IPS-18a (cell line): ENCODE measurements around the gene WIPF1.
"Not testable (repeated sequence)": the region's sequence is repeated elsewhere in the genome, so short reads cannot be mapped to it uniquely, and the experiment has no call there.

Experiments
- H3K27ac ChIP-seq: one replicate; pipeline ENCODE4 v1.5.1; 2013; ENCODE audit warnings: low read length
- H3K27me3 ChIP-seq: one replicate; pipeline ENCODE4 v1.6.1; 2013; ENCODE audit warnings: mild to moderate bottlenecking, low read length; ENCODE audit not compliant: control insufficient read depth, insufficient read depth
- H3K36me3 ChIP-seq: one replicate; pipeline ENCODE4 v1.6.1; 2013; ENCODE audit warnings: low read depth, low read length; ENCODE audit not compliant: control insufficient read depth
- H3K4me1 ChIP-seq: one replicate; pipeline ENCODE4 v1.6.1; 2013; ENCODE audit warnings: low read depth, low read length; ENCODE audit not compliant: control insufficient read depth
- H3K4me3 ChIP-seq: one replicate; pipeline ENCODE4 v1.5.1; 2013; ENCODE audit warnings: low read length
- H3K9ac ChIP-seq: one replicate; pipeline ENCODE4 v1.6.1; 2013; ENCODE audit warnings: mild to moderate bottlenecking, low read length, moderate library complexity
- H3K9me3 ChIP-seq: one replicate; pipeline ENCODE4 v1.6.1; 2013; ENCODE audit warnings: low read depth, low read length; ENCODE audit not compliant: control insufficient read depth

The WIPF1 gene

DNA sequence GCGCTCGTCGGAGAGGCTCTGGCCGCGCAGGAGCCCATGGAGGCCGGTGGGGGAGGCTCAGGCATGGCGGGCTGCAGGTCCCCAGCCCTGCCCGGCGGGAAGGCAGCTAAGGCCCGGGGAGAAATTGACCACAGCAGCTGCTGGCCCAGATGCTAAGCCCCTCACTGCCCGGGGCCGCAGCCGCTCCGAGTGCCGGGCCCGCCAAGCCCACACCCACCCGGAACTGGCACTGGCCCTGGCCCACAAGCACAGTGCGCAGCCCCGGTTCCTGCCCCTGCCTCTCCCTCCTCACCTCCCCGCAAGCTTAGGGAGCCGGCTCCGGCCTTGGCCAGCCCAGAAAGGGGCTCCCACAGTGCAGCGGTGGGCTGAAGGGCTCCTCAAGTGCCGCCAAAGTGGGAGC is 49.0 kb downstream of the WIPF1 start:
- not testable (repeated sequence) for H3K36me3 ChIP-seq

DNA sequence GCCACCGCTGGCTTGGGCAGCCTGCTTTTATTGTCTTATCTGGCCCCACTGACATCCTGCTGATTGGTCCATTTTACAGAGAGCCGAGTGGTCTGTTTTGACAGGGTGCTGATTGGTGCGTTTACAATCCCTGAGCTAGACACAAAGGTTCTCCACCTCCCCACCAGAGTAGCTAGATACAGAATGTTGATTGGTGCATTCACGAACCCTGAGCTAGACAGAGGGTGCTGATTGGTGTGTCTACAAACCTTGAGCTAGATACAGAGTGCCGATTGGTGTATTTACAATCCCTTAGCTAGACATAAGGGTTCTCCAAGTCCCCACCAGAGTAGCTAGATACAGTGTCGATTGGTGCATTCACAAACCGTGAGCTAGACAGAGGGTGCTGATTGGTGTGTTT is 49.6 kb downstream of the WIPF1 start:
- H3K9ac ChIP-seq, H3K4me3 ChIP-seq, H3K4me1 ChIP-seq, H3K36me3 ChIP-seq, H3K9me3 ChIP-seq, H3K27ac ChIP-seq, H3K27me3 ChIP-seq: not testable (repeated sequence)

More for the DNA sequence above, 49.0 kb downstream of the WIPF1 start:
- H3K4me3 ChIP-seq, H3K27me3 ChIP-seq, H3K27ac ChIP-seq, H3K9me3 ChIP-seq, H3K4me1 ChIP-seq, H3K9ac ChIP-seq: not testable (repeated sequence)

DNA sequence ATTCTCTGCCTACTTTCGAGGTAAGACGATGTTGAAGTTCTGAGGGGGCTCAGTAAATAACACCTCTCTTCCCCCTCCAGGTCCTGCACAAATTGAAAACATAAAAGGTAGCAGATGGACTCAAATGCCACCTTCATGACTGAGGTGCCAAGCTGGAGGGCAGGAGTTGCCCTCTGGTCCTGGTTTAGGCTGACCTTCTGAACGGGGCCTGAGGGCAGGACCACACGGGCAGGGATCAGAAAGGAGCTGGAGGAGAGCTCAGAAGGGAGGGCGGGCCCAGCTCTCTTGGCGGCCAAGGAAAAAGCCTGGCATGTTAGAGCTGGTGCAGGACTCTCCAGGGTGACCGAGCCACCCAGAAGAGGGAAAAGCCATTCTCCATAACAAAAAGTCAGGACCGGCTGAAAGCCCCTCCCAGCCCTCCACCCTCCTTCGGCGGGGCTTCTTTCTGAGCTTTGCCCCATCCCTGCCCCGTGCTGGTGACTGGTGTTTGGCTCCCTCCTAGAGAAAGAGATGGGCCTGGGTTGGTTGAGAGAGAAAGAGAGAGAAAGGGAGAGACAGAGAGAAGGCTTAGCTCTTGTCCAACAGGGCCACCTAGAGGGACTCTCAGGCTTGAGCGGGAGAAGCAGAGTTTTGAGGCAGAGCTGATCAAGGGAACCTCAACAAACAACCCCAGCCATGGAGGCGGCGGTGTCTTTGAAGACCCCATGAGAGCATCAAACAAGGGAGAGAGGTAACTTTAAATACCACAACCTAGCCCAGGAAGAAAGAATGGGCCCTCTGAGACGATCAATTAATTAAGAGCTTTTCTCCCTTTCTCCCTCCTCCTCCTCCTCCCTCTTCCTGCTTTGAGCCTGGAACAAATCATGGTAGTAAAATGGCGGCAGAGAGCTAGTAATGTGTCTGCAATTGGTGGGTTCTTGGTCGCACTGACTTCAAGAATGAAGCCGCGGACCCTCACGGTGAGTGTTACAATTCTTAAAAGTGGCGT is 50.8 kb downstream of the WIPF1 start:
- Histone ChIP-seq H3K36me3 (no peaks in the 10 kb centered on the region), H3K27ac (no peak overlapping the region), H3K9me3 (no peaks in the 10 kb centered on the region), H3K4me1 (no peaks in the 10 kb centered on the region), H3K9ac (no peak overlapping the region), H3K4me3 (no peak overlapping the region), H3K27me3 (no peaks in the 10 kb centered on the region)

DNA sequence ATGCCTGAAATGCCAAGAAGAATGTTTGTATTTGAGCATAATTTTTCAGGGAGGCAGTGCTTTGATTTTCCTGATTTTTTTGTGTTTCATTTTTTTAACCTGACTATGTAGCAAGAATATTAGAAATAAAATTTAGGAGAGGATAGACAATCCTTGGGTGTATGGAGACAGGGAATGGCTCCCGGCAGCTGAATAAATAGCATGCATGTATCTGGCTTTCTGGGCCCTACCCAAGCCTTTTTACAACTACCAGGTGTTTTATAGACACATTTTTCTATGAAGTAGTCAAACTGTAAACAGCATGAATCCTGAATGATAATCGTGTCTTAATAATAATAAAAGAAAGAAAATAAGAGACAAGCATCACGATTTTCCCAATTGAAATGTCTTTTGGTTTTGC is 52.4 kb downstream of the WIPF1 start:
- Histone ChIP-seq H3K36me3 (no peaks in the 10 kb centered on the region), H3K4me1 (no peaks in the 10 kb centered on the region), H3K27me3 (no peaks in the 10 kb centered on the region), H3K9ac (no peak overlapping the region), H3K27ac (no peak overlapping the region), H3K4me3 (no peak overlapping the region), H3K9me3 (no peaks in the 10 kb centered on the region)

DNA sequence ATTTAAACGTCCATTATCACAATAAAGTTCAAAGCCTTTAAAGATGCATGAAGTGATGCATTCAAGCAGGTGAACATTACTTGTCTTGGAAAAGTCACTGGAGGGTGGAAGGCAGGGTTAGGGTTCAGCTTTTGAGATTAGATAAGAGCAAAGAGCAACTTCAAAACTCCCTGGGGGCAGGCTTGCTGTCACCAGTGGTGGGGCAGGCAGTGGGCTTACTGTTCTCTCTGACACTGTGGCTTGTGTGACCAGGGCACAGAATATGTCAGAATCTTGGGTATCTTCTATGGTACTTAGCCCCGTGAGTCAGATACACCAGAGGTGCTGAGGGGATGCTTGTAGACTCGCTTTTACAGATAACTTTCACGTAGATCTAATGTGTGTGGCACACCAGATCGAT is 52.8 kb downstream of the WIPF1 start:
- no peaks in the 10 kb centered on the region for H3K36me3 ChIP-seq
- H3K4me3 ChIP-seq, result no peak overlapping the region
- no peak overlapping the region for H3K9ac ChIP-seq
- H3K9me3 ChIP-seq, result no peaks in the 10 kb centered on the region
- no peaks in the 10 kb centered on the region for H3K4me1 ChIP-seq
- no peaks in the 10 kb centered on the region for H3K27me3 ChIP-seq
- H3K27ac ChIP-seq, result no peak overlapping the region

DNA sequence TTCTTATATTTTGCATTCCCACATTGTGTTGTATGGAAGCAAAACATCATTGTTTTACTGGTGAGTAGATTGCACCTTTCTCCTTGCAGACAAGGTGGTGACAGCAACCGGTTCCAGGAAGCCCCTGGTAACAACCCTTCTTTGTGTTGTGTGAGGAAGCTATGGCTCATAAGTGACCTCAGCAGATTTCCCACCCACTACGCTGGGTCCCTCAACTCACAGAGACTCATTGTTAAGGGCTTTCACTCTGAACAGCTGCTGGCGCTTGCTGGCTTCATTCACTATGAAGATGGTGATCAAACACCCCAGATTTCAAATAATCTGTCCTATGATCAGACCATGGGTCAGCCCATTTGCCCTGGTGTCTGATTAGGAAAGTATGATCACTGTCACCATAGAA is 53.4 kb downstream of the WIPF1 start:
- no peak overlapping the region for H3K4me3 ChIP-seq

DNA sequence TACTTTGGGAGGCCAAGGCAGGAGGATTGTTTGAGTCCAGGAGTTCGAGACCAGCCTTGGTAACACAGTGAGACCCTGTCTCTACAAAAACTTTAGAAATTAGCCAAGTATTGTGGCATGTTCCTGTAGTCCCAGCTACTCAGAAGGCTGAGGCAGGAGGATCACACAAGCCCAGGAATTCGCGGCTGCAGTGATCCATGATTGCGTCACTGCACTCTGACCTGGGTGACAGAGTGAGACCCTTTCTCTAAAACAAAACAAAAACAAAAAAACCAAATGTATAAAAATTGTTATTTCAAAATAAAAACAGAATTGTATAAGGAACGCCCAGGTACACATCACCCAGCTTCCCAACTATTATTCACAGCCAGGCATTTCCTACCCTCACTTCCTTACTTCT is 56.7 kb downstream of the WIPF1 start:
- Histone ChIP-seq H3K9ac (no peak overlapping the region), H3K27me3 (no peaks in the 10 kb centered on the region), H3K4me3 (no peak overlapping the region), H3K36me3 (no peaks in the 10 kb centered on the region), H3K4me1 (no peaks in the 10 kb centered on the region), H3K27ac (no peak overlapping the region), H3K9me3 (no peaks in the 10 kb centered on the region)

More for the DNA sequence above, 53.4 kb downstream of the WIPF1 start:
- H3K4me1 ChIP-seq, result no peaks in the 10 kb centered on the region
- H3K9me3 ChIP-seq, result no peaks in the 10 kb centered on the region
- H3K27ac ChIP-seq, result no peak overlapping the region
- no peaks in the 10 kb centered on the region for H3K36me3 ChIP-seq
- no peaks in the 10 kb centered on the region for H3K27me3 ChIP-seq
- no peak overlapping the region for H3K9ac ChIP-seq

DNA sequence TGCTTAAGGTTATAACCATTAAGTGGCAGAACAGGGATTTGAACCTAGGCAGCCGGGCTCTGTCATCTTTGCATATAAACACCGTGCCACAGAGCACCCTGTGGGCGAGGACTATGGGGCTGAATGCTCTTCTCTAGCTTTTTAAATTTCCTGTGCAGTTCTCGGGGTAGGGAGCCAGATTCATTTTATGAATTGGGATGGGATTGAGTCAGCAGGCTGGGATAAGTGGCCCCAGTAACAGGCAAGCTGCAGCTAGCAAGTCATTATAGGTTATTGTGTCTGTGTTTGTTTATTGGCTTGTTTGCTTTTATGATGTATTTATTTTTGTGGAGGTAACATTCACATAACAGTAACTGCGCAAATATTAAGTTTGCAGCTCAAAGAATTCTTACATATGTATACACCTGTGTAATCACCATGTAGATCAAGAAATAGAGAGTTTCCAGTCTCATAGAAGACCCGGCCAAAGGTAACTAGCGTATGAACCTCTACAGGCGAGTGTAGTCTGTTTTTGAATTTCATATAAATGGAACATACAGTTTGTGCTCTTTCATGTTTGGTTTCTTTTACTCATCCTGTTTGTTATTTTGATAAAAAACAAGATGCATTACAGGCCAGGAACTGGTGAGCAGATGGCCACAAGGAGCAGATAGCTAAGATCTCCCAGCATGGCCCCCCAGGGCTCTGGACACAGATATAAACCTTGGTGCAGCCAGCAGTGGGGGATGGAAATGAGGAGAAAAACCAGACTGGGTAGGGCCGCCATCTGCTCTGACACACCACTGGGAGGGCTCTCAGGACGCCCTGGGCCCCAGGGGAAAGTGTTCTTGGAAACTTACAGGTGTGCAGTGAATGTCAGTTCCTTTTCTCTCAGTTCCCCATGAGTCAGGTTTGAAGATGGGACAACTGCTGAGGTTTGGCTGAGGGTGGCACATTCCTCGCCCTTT is 61.6 kb downstream of the WIPF1 start:
- Histone ChIP-seq H3K36me3 (no peaks in the 10 kb centered on the region), H3K27ac (no peak overlapping the region), H3K4me3 (no peak overlapping the region), H3K4me1 (no peaks in the 10 kb centered on the region), H3K9ac (no peak overlapping the region), H3K9me3 (no peaks in the 10 kb centered on the region), H3K27me3 (no peaks in the 10 kb centered on the region)

DNA sequence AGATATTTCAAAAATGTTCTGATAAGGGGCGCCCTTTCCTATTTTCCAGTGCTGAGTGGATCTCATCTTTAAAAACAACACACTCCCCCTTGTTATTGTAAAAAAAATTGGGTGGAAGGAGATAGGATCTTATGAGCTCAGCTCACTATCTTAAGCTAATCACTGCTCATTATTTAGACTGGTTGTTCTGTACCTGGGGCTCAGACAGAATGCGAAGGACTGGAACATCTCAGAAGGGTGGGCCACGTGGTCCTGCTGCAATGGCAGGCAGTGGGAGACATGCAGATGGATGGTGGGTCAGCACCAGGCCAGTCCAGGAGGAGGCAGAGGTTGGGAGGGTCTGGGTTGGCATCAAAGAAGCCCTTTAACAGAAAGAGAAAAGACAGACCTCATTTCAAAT is 62.5 kb downstream of the WIPF1 start:
- Histone ChIP-seq H3K27ac (no peak overlapping the region), H3K4me1 (no peaks in the 10 kb centered on the region), H3K9ac (no peak overlapping the region), H3K4me3 (no peak overlapping the region), H3K36me3 (no peaks in the 10 kb centered on the region), H3K9me3 (no peaks in the 10 kb centered on the region), H3K27me3 (no peaks in the 10 kb centered on the region)

DNA sequence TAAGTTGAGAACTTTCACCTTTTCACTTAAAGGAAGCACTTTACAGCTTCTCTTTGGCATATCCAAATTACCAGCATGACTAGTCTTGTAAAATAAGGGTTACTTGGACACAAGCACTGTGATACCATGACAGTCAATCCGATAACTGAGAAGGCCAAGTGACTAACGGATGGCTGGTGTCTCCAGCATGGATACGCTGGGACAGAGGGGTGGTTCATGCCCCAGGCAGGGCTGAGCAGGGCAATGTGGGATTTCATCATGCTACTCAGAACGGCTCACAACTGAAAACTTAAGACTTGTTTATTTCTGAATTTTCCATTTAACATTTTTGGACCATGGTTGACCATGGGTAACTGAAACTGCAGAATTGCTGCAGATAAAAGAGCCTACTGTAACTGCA is 67.7 kb downstream of the WIPF1 start:
- H3K4me1 ChIP-seq, result no peaks in the 10 kb centered on the region
- no peak overlapping the region for H3K27ac ChIP-seq
- no peak overlapping the region for H3K9ac ChIP-seq
- no peaks in the 10 kb centered on the region for H3K27me3 ChIP-seq
- H3K36me3 ChIP-seq, result no peaks in the 10 kb centered on the region
- no peaks in the 10 kb centered on the region for H3K9me3 ChIP-seq
- H3K4me3 ChIP-seq, result no peak overlapping the region

DNA sequence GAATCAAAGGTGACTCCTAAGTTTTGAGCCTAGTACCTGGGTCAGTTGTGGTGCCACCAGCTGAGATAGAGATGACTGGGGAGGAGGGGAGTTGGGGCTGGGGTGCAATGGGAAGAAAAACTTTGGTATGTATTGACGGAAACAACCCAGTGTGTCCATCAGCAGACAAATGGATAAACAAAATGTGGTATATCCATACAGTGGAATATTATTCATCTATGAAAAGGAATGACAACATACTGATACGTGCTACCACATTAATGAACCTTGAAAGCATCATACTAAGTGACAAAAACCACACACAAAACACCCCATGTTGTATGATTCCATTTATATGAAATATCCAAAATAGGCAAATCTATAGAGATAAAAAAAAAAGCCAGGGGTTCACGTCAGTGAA is 69.6 kb downstream of the WIPF1 start:
- H3K4me1 ChIP-seq, result no peaks in the 10 kb centered on the region

More for the DNA sequence above, 69.6 kb downstream of the WIPF1 start:
- no peak overlapping the region for H3K27ac ChIP-seq
- no peak overlapping the region for H3K4me3 ChIP-seq
- no peak overlapping the region for H3K9ac ChIP-seq
- no peaks in the 10 kb centered on the region for H3K27me3 ChIP-seq
- no peaks in the 10 kb centered on the region for H3K9me3 ChIP-seq
- H3K36me3 ChIP-seq, result no peaks in the 10 kb centered on the region
